DOHH2 (cell line): Measurements from ENCODE around the gene UACA.

Experiments used
- H3F3A ChIP-seq: fragments of 200-600 bp; sonication (generic), shearing (Covaris generic); 2 replicates; pipeline ENCODE4 v1.6.0; 2016; ENCODE audit warnings: antibody characterized with exemption, mild to moderate bottlenecking; ENCODE audit not compliant: control insufficient read depth, insufficient read depth
- H3K27ac ChIP-seq: fragments of 200-600 bp; sonication (generic); 2 replicates; pipeline ENCODE4 v1.5.1; 2014; ENCODE audit warnings: low read depth, mild to moderate bottlenecking, low read length, moderate library complexity
- H3K27me3 ChIP-seq: fragments of 200-600 bp; sonication (generic); 2 replicates; pipeline ENCODE4 v1.6.1; 2014; ENCODE audit warnings: mild to moderate bottlenecking, low read length, mixed read lengths; ENCODE audit not compliant: control insufficient read depth
- H3K36me3 ChIP-seq: fragments of 200-600 bp; sonication (generic); 2 replicates; pipeline ENCODE4 v1.6.1; 2014; ENCODE audit warnings: mild to moderate bottlenecking, low read length, moderate library complexity, mixed read lengths; ENCODE audit not compliant: control insufficient read depth
- H3K4me1 ChIP-seq: fragments of 200-600 bp; sonication (generic); 2 replicates; pipeline ENCODE4 v1.6.1; 2014; ENCODE audit warnings: mild to moderate bottlenecking, low read length, mixed read lengths; ENCODE audit not compliant: control insufficient read depth
- H3K4me2 ChIP-seq: fragments of 200-600 bp; sonication (generic); 2 replicates; pipeline ENCODE4 v1.6.0; 2014; ENCODE audit warnings: mild to moderate bottlenecking, low read length, moderate library complexity
- H3K4me3 ChIP-seq: fragments of 200-600 bp; sonication (generic); 2 replicates; pipeline ENCODE4 v1.5.1; 2014; ENCODE audit warnings: mild to moderate bottlenecking, low read length, mixed read lengths
- H3K79me2 ChIP-seq: fragments of 200-600 bp; sonication (generic); 2 replicates; pipeline ENCODE4 v1.6.1; 2014; ENCODE audit warnings: mild to moderate bottlenecking, low read length, mixed read lengths; ENCODE audit not compliant: control insufficient read depth
- H3K9me2 ChIP-seq: fragments of 200-600 bp; sonication (generic); replicated peaks from 2 replicates; pipeline ENCODE4 v1.6.1; 2014; ENCODE audit warnings: mild to moderate bottlenecking, low read length, mixed read lengths; ENCODE audit not compliant: control insufficient read depth
- H3K9me3 ChIP-seq: fragments of 200-600 bp; sonication (generic); 2 replicates; pipeline ENCODE4 v1.6.1; 2014; ENCODE audit warnings: antibody characterized with exemption, low read length, mixed read lengths; ENCODE audit not compliant: control insufficient read depth, insufficient read depth
- H4K20me1 ChIP-seq: fragments of 200-600 bp; sonication (generic); 2 replicates; pipeline ENCODE4 v1.6.0; 2014; ENCODE audit warnings: low read depth, mild to moderate bottlenecking, antibody characterized with exemption, low read length, moderate library complexity; ENCODE audit not compliant: control insufficient read depth, insufficient read depth
- CTCF ChIP-seq: fragments of 200-600 bp; sonication (generic); IDR thresholded peaks from one replicate; pipeline ENCODE4 v1.5.1; 2014; ENCODE audit warnings: antibody characterized with exemption, mild to moderate bottlenecking, low read depth, low read length; ENCODE audit not compliant: poor library complexity, severe bottlenecking
- EZH2phosphoT487 ChIP-seq: fragments of 200-600 bp; sonication (generic); IDR thresholded peaks from 2 replicates; pipeline ENCODE4 v1.6.1; 2017; ENCODE audit warnings: borderline replicate concordance, mild to moderate bottlenecking, antibody characterized with exemption, low read length, moderate library complexity, mixed read lengths

Gene UACA

GRCh38 chr15:70628549-70628896 lies 134.8 kb downstream of the UACA start:
- Histone ChIP-seq H3K27me3 (0 out of 2 replicates have a peak, but pooled peaks cover 7% of the 10 kb centered on the region), H3K9me3 (no peaks in the 10 kb centered on the region), H3K4me3 (no peak overlapping the region), H3F3A (no peaks in the 10 kb centered on the region), H3K4me1 (no peaks in the 10 kb centered on the region), H3K36me3 (no peaks in the 10 kb centered on the region), H4K20me1 (no peaks in the 10 kb centered on the region), H3K9me2 (no peaks in the 10 kb centered on the region), H3K4me2 (no peak overlapping the region), H3K27ac (no peak overlapping the region), H3K79me2 (no peaks in the 10 kb centered on the region)
- TF ChIP-seq EZH2phosphoT487, result no peak
- no peak for TF ChIP-seq CTCF

- Histone ChIP-seq H3K36me3 (no peaks in the 10 kb centered on the region), H3K79me2 (no peaks in the 10 kb centered on the region), H3F3A (no peaks in the 10 kb centered on the region), H3K9me2 (no peaks in the 10 kb centered on the region), H3K4me1 (no peaks in the 10 kb centered on the region), H3K9me3 (no peaks in the 10 kb centered on the region), H3K27ac (no peak overlapping the region), H4K20me1 (no peaks in the 10 kb centered on the region), H3K4me2 (no peak overlapping the region), H3K27me3 (0 out of 2 replicates have a peak, but pooled peaks cover 7% of the 10 kb centered on the region), H3K4me3 (no peak overlapping the region)
- no peak for TF ChIP-seq CTCF
- no peak for TF ChIP-seq EZH2phosphoT487
Measured at GRCh38 chr15:70627734-70628548, 135.4 kb downstream of the UACA start.

GRCh38 chr15:70627322-70627721 lies 136.0 kb downstream of the UACA start:
- Histone ChIP-seq H4K20me1 (no peaks in the 10 kb centered on the region), H3K9me3 (no peaks in the 10 kb centered on the region; the same call in 1 of the 2 replicates), H3K27ac (no peak overlapping the region), H3K4me3 (no peak overlapping the region), H3K27me3 (0 out of 2 replicates have a peak, but pooled peaks cover 7% of the 10 kb centered on the region), H3K79me2 (no peaks in the 10 kb centered on the region), H3K36me3 (no peaks in the 10 kb centered on the region), H3K4me1 (no peaks in the 10 kb centered on the region), H3F3A (no peaks in the 10 kb centered on the region), H3K4me2 (no peak overlapping the region), H3K9me2 (no peaks in the 10 kb centered on the region)
- TF ChIP-seq CTCF (no peak), EZH2phosphoT487 (no peak)
